GM19239 (cell line): ENCODE measurements around the gene TMEM175.
"Not testable (repeated sequence)": the region's sequence is repeated elsewhere in the genome, so short reads cannot be mapped to it uniquely, and the experiment has no call there.

Experiments used
- DNase-seq: peaks from one replicate; pipeline ENCODE4 v3.0.0; 2011; ENCODE audit warnings: low spot score; ENCODE audit not compliant: insufficient read length
- FAIRE-seq: peaks from 2 replicates; lab custom pipeline; 2011; peaks lifted over from hg19 to GRCh38; lab: Jason Lieb, UNC

Gene TMEM175

DNA sequence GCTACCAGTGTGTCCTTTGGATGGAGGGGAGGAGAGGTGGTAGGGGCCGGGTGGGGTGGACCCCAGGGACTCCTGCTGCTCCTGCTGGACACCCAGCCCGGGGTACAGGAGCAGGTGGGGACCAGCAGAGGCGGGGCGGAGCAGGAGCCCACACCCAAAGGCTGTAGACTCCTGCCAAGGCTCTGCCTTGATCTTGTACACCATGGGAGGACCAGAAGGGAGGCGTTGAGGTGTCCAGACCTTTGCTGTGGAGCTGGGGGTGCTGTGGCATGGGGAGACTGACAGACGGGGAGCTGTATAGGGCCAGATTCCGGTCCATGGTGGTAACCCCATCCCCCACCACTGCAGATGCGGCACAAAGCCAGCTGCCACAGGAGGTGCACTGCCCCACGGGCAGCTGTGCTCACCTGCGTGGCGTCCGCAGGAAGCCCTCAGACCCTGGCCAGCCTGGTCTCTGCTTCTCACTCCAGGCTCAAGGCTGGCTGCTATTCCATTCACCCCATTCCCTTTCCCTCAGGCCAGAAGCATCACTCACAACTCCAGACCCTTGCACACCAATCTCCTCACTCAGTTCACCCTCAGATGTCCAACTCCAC lies 65.9 kb downstream of the TMEM175 start:
- FAIRE-seq (no peak), DNase-seq (no peak)

DNA sequence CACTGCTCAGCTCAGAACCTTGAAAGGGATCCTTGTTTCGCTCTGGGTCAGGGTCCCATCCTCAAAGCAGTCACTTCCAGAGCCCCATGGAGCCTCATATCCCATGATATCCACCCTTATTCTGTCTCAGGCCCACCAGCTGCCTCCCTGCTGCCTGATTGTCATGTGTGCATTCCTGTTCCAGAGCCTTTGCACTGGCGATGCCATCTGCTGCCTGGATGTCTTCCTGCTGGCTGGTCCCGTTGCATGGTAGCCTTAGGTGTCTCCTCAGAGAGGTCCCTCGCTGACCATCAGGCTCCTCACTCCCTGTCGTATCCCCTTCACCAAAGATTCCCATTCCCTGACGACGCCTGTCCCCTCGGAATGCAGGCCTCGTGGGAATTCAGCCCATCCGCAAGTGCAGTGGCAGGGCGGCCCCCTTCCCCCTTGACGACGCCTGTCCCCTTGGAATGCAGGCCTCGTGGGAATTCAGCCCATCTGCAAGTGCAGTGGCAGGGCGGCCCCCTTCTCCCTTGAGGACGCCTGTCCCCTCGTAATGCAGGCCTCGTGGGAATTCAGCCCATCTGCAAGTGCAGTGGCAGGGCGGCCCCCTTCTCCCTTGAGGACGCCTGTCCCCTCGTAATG lies 67.1 kb downstream of the TMEM175 start:
- FAIRE-seq, DNase-seq: not testable (repeated sequence)

DNA sequence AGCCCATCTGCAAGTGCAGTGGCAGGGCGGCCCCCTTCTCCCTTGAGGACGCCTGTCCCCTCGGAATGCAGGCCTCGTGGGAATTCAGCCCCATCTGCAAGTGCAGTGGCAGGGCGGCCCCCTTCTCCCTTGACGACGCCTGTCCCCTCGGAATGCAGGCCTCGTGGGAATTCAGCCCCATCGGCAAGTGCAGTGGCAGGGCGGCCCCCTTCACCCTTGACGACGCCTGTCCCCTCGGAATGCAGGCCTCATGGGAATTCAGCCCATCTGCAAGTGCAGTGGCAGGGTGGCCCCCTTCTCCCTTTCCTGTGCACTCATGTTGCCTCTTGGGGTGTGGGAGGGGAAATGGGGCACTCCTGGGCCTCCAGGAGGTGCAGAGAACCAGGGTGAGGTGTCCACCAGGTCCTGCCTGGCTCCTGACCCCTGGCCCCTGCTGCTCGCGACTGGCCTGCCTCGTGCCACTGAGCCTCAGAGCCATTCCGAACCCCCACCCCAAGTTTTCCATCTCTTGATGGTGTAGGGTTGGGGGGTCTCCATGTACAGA lies 67.7 kb downstream of the TMEM175 start:
- no peak for FAIRE-seq
- no peak for DNase-seq

- no peak for DNase-seq
- no peak for FAIRE-seq
Observed at GRCh38 chr4:1000686-1001260, 68.5 kb downstream of the TMEM175 start.

GRCh38 chr4:1001561-1002130 lies 69.4 kb downstream of the TMEM175 start:
- no peak for FAIRE-seq

DNA sequence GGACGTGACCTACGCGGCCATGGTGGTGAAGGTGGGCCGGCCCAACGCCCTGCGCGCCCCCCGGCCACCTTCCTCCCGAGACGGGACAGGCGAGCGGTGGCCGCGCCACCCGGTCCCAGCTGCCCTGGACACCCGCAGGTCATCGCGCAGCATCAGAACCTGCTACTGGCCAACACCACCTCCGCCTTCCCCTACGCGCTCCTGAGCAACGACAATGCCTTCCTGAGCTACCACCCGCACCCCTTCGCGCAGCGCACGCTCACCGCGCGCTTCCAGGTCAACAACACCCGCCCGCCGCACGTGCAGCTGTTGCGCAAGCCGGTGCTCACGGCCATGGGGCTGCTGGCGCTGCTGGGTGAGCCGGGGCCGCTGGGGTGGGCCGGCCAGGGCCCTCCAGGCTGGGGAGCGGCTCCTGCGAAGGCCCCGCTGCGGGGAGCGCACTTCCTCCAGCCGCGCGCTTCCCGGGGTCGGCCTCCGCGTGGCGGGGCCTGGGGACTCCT lies 69.9 kb downstream of the TMEM175 start:
- no peak for DNase-seq
- FAIRE-seq = no peak

More at GRCh38 chr4:1001561-1002130, 69.4 kb downstream of the TMEM175 start:
- no peak for DNase-seq

DNA sequence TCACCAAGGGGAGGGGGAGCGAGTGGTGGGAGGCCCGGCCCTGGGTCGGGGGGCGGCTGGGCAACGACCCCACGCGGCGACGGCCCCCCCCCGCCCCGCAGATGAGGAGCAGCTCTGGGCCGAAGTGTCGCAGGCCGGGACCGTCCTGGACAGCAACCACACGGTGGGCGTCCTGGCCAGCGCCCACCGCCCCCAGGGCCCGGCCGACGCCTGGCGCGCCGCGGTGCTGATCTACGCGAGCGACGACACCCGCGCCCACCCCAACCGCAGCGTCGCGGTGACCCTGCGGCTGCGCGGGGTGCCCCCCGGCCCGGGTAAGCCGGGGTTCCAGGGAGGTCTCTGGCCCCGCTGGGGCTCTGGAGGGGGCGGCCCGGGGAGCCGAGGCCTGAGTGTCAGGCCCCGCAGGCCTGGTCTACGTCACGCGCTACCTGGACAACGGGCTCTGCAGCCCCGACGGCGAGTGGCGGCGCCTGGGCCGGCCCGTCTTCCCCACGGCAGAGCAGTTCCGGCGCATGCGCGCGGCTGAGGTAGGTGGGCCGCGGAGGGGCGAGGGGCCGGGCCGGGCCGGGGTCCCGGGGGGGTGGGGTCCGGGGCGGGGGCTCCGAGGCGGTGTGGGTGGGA lies 70.5 kb downstream of the TMEM175 start:
- DNase-seq (no peak), FAIRE-seq (no peak)

GRCh38 chr4:1003271-1004070 lies 71.2 kb downstream of the TMEM175 start:
- no peak for DNase-seq
- no peak for FAIRE-seq

DNA sequence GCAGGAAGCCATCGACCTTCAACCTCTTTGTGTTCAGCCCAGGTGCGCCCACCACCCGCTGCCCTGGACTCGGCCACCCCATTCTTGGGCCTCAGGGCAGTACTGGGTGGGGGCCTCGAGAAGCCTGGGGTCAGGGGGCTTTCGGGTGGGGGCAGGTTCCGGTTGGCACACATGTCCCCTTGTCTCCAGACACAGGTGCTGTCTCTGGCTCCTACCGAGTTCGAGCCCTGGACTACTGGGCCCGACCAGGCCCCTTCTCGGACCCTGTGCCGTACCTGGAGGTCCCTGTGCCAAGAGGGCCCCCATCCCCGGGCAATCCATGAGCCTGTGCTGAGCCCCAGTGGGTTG lies 71.8 kb downstream of the TMEM175 start:
- FAIRE-seq (no peak), DNase-seq (no peak)

- DNase-seq = no peak
- FAIRE-seq = no peak
Observed at GRCh38 chr4:1004557-1005485, 72.6 kb downstream of the TMEM175 start.

GRCh38 chr4:1006856-1007255 lies 74.6 kb downstream of the TMEM175 start:
- FAIRE-seq = no peak
- no peak for DNase-seq
